A172 (cell line): ENCODE results near the gene PPP2R5C. TPM values are rescaled to one million over a fixed set of nuclear protein-coding genes. Genes with fewer than 3 reads are reported as not detected.
"Not testable (repeated sequence)": the region's sequence is repeated elsewhere in the genome, so short reads cannot be mapped to it uniquely, and the experiment has no call there.

ENCODE experiments used
- DNase-seq: peaks from one replicate; pipeline ENCODE4 v3.0.0-alpha.2; 2015; ENCODE audit warnings: low spot score
- total RNA-seq: library from RNA; depleted of rRNA; stranded (reverse); fragments of >200 nt; shearing (Covaris generic); gene quantifications from 2 replicates; pipeline ENCODE4 v1.2.3, GENCODE V29; 2014

Gene PPP2R5C
- total RNA-seq, 1 experiment from 2014 or later: 106 TPM

DNA sequence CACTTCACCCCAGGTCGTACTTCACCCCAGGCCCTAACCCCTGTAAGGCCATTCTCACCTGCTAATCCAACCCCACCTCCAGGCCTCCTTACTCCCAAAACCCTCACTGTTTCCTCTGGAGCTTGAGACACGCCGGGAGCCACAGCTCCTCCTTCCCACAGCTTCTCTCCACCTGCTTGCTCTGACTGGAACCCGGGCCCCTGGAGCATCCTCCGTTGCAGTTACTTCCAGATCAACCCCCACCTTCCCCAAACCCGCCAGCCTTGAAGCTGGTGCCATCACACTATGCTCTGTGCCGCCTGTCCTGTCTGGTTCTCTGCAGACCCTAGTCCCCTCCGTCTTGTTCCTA lies 34.6 kb upstream of the PPP2R5C start:
- DNase-seq: no peak

DNA sequence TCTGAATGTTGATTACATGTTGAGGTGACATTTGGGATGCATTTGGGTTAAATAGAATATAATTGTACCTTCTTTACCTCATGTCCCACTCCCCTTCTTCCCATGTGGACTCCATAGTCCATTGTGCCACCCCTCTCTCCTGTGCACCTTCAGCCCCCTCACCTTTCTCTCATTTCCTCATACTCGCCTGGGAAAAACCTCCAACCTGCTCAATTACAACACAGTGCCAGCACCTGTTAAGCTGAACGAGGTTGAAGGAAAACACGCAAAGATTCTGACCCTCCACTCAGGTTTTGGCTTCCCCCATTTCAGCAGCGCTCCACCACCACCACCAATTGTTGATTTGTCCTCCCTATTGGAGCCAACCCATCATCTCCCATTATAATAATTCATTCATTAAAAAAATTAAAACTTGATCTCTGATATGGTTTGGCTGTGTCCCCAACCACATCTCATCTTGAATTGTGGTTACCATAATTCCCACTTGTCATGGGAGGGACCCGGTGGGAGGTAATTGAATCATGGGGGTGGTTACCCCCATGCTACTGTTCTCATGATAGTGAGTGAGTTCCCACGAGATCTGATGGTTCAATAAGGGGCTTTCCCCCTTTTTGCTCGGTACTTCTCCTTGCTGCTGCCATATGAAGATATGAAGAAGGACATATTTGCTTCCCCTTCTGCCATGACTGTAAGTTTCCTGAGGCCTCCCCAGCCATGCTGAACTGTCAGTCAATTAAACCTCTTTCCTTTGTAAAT lies 33.7 kb upstream of the PPP2R5C start:
- no peak for DNase-seq

DNA sequence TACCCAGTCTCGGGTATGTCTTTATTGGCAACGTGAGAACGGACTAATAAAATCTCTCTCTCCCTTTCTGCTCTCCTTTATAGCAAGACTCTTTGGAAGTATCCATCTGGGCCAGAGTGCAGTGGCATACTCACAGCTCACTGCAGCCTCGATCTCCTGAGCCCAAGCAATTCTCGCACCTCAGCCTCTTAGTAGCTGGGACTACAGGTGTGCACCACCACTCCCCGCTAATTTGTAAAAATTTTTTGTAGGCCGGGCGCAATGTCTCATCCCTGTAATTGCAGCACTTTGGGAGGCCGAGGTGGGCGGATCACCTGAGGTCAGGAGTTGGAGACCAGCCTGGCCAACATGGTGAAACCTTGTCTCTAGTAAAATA lies 33.2 kb upstream of the PPP2R5C start:
- DNase-seq: no peak

DNA sequence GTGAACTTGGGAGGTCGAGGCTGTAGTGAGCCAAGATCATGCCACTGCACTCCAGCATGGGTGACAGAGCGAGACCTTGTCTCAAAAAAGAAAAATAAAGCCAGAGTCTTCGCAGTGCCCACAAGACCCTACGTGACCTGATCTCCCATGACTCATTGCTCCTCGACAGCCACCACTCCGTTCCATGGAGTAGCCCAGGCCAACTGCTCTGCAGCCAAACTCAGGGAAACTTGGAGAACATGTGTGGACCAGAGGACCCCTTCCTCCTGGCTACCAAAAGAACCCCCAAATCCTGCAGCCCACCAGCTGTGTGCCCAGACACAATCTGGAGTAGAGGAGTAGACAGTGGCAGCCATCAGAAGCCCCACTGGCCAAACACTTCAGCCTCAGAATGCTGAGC lies 32.1 kb upstream of the PPP2R5C start:
- no peak for DNase-seq

DNA sequence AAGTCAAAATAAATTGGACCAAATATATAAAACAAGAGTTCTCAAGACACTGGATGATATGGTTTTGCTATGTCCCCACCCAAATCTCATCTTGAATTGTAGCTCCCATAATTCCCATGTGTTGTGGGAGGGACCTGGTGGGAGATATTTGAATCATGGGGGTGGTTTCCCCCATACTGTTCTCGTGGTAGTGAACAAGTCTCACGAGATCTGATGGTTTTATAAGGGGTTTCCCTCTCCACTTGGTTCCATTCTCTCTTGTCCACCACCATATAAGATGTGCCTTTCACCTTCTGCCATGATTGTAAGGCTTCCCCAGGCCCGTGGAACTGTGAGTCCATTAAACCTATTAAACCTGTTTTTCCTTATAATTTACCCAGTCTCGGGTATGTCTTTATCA lies 31.4 kb upstream of the PPP2R5C start:
- DNase-seq: not testable (repeated sequence)

DNA sequence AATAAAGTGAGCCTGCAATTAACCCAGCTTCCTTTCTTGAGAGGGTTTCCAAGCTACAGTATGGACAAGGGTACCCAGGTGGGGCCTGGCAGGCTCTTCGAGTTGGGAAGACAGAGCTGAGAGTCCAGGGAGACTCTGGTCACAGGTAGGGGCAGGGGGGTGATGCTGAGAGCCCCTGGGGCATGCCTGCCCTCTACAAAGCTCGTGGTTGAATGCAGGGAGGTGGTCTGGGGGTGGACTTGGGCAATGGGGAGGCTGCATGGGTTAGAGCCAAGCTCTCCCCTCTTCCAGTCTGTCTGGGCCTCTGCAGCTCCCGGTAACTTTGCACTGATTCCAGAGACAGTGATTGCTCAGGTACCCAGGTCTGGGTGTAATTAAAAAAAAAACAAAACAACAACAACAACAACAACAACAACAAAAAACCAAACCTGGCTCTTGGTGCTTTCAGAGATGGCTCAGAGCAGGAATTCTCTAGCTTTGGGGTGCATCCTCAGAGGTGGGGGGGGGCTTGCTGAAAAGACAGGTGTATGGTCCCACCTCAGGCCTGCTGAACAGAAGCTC lies 30.8 kb upstream of the PPP2R5C start:
- no peak for DNase-seq

DNA sequence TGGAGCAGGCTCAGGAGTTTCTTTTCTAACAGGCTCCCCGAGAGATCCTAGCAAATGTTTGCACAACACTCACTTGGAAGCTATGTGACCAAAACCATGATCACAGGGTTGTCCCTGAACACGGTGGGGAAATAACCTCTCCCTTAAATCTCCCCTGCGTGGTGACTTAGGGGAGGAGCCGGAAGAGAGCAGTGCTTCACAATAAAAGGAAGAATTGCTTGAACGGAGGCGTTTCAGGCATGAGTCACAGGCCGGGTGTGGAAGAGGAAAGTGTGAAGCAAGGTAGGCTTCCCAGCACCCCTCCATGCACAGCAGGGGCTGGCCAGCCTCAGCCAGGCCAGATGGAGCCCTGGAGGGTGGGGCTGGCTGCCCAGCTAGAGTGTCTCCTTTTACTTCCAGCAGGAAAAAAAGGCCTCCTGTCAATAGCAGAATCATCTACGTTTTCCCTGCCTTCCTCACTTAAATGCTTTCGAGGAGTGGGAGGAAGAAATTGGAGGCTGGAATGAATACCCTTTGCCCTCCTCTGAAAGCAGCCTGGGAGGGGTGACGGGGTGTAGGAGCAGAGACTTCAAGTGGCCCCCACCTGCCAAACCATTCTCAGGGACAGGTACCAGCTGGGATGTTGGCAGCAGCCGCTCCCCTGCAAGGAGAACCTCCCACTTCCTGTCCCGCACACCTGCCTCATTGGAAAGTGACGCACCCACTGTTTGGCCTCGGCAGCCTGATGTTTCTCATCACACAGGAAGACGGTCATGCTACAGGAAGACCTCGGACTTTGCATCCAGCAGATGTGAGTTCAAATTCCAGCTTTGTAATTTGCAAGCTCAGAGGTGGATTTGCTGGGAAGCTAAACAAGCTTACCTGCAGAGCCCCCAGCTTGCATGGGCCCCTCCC lies 30.1 kb upstream of the PPP2R5C start:
- DNase-seq: peak; percentile 78

DNA sequence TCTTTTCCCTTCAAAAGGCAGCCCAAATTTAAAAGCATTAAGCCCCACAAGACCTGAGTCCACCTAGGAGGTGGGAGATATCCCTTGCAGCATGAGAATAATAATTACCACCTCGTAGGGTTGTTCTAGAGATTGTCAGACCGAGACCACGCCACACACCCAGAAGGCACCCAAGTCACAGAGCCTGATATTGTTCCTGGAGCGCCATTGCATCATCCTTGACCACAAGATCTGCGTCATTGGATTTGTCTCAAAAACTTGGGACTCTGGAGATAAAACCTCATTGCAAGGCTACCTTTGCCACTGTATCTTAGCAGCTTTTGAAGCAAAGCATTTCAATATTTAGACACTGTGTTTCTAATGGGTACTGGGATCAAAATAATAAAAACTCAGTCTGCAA lies 29.4 kb upstream of the PPP2R5C start:
- no peak for DNase-seq

DNA sequence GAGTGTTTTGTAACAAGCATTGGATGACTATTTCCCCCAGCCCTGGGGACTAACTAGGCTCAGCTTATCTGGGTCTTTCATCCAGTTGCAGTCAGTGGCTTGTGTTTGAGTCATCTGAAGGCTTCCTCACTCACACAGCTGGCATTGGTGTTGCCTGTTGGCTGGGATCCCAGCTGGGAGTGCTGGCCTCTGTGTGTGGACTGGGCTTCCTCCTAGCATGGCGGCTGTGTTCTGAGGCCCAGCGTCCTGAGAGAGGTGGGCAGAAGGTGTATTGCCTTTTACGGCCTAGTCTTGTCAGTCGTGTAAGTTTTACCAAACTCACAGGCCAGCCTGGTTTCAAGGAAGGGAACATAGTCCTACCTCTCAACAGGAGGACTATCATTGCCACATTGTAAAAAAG lies 28.3 kb upstream of the PPP2R5C start:
- peak; percentile 38 for DNase-seq

DNA sequence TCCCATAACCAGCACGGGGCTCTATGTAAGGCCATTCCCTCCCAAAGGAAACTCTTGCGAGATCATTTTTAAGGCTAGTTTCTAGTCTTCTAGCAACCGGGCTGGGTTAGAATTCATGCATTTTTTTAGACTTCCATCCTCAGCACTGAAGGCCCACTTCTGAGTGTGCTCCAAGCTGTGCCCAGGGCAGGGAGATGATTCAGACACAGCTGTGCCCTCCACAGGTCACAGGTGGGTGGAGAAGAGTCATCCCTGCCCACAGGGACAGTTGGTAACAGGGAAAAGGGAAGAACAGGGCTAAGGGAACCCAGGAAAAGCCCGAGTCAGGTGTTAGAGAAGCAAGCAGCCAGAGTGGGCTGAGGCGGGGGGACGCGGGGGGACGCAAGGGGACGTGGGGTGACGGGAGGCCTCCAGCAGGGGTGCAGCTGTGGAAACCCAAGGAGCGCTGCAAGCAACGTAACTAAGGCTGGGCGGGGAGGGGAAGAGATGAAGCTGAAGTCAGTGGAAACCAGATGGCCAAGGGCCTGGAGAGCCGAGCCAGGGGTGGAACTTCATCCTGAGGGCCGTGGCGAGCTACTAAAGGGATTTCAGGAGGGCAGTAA lies 27.2 kb upstream of the PPP2R5C start:
- DNase-seq: no peak

DNA sequence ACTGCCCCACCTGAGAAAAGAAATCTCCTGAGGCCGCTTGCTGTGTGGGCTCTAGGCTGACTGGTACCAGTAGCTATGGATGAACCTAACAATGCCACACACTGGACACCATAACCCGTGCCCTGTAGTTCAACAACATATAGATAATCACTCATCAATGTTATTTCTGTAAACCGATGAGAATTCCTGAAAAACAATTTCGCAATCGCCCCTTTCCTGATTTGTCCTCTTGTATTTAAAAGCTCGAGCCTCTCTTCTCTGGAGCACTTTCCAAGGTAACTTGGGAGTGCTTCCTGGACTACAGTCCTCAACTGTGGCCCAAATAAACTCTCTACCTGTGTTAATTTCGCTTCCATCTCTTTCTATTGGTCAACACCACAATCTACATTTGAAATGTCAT lies 26.1 kb upstream of the PPP2R5C start:
- no peak for DNase-seq

DNA sequence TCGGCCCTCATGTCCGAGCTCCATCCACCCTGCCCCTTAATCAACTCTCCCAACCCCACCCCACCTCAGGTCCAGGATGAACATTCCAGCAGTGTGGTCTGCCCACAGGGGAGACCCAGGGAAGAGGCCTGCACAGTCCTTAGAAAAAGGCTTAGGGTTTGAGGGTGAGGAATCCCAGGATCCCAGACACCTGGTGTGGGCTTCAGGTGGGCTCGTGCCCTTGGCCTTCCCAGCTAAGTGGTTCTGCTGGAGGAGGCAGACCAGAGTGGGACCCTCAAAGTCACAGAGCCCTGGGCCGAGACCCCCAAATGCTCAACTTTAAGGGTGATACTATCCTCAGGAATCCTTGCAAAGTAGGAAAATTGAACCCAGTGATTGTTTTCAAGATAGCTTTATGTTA lies 25.4 kb upstream of the PPP2R5C start:
- DNase-seq: no peak

DNA sequence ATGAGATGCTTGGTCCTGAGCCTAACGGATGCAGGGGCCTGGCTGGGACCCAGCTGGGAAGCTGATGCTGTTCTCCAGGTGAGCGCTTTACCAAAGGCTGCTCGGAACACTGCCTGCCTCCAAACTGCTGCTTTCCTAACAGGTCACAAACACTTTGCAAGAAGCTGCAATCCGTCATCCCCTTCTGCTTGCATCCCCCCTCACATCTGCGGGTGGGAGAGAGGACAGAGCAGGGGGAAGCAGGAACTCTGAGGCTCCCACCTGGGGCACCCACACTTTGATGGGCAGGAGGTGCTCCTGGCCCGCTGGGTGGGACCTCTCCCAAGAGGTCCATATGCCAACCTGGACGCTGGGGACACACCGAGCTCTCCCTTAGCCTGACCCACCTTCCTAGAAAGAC lies 24.9 kb upstream of the PPP2R5C start:
- no peak for DNase-seq

DNA sequence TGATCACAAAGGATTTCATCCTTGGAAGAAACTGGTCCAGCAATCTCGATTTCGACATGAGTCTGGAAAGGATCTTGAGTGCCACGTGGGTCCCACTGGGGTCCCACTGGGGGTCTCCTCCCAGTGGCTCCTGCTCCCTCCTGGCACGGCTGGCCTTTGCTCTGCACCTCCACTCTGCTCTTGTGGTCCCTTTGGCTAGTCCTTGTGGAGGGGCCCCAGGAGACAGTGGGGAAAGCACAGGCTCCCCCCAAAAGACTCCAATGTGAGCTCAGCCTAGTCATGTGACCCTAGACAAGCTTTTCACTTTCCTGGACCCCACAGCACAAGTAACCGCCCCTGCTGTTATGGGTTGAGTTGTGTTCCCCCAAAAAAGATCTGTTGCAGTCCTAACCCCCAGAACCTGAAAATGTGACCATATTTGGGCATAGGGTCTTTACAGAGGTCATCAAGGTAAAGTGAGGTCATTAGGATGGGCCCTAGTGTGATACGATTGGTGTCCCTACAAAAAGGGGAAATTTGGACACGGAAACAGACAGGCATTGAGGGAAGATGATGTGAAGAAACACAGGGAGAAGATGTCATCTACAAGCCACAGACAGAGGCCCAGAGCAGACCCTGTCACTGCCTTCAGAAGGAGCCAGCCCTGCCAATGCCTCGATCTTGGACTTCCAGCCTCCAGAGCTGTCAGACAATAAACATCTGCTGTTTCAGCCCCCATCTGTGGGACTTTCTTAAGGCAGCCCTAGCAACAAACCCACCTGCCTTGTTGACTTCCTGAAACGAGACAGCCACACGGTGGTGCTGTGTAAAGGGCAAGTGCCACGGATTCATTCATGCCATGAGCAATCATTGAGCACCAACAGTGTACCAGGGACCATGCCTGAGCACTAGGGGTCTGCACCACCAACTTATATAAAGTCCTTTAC lies 23.8 kb upstream of the PPP2R5C start:
- no peak for DNase-seq

DNA sequence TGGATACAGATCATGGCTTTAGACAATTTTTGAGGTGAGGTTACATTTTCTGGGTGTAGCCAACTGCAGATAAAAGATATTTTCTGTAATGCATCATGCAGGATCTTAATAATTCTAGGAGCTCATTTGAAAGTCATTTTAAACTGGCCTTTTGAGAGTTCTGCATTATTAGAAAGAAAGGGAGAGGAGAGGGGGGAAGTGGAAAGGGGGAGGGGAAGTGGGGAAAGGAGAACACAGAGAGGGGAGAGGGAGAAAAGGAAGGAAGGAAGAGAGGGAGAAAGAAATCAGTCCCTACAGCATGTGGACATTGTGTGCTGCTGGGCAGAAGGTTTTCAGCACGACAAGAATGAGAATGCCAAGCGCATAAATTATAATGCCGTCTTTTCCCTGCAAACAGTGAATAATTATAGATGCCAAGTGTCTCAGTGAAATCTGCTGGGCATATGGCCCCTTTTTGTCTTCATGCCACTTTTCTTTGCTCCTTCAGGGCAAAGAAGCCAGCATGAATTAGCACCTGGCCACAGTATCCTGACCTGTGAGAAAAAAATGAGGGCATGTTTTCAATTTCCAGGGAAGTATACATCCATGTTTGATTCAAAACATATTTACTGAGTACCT lies 22.7 kb upstream of the PPP2R5C start:
- DNase-seq: no peak

DNA sequence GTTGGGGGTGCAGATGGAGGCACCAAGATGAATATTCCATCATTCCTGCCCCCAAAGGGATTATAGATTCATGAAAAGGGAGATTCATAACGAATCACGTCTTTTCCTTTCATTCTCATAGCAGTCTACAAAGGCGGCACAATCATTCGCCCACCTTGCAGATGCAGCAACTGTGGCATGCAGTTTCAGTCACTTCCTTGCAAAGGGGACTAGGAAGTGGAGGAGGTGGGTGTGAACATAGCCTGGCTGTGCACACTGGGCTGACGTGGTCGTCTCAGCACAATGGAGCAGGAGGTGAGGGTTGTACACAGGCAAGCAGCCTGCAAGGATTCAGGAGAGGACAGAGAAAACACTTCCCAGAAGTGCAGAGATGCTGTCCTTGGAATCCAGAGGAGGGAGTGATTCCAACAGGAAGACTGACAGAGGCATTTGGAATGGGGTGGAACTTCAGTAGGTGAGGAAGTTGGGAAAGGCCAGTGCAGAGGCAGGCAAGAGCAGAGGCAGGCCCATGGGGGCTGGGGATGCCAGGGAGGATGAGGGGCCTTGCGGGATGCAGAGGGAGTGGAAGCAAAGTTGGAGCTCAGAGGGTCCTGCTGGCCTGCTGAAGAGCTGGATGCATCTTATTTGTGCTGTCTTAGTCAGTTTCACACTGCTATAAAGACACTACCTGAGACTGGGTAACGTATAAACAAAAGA lies 21.9 kb upstream of the PPP2R5C start:
- DNase-seq: no peak

DNA sequence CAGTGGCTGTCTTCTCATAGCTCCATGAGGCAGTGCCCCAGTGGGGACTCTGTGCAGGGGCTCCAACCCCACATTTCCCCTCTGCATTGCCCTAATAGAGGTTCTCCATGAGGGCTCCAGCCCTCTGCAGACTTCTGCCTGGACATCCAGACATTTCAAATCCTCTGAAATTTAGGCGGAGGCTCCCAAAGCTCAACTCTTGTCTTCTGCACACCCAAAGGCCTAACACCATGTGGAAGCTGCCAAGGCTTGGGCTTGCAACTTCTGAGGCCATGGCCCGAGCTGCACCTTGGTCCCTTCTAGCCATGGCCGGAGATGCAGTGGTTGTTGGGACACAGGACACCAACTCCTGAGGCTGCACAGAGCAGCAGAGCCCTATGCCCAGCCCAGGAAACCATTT lies 20.5 kb upstream of the PPP2R5C start:
- no peak for DNase-seq

DNA sequence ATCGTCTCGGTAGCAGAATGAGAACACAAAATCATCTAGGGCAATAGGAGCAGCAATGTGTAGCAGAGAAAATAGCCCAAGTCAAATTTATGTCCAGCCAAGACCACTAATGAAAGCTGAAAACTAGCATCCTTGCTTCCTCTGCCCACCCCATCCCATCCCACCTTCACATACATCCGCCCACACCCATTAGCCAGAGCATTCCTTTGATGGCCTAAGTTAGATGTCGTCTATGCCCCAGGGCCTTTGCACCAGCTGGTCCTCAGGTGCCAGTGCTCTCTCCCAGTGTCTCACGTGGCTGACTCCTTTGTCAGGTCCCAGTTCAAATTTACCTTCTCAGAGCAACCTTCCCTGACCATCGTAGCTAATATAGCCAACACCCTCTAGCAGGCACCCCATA lies 17.8 kb upstream of the PPP2R5C start:
- DNase-seq: no peak

DNA sequence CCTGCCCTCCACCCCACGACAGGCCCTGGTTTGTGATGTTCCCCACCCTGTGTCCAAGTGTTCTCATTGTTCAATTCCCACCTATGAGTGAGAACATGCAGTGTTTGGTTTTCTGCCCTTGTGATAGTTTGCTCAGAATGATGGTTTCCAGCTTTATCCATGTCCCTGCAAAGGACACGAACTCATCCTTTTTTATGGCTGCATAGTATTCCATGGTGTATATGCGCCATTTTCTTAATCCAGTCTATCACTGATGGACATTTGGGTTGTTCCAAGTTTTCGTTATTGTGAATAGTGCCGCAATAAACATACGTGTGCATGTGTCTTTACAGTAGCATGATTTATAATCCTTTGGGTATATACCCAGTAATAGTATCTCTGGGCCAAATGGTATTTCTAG lies 17.1 kb upstream of the PPP2R5C start:
- DNase-seq: not testable (repeated sequence)

DNA sequence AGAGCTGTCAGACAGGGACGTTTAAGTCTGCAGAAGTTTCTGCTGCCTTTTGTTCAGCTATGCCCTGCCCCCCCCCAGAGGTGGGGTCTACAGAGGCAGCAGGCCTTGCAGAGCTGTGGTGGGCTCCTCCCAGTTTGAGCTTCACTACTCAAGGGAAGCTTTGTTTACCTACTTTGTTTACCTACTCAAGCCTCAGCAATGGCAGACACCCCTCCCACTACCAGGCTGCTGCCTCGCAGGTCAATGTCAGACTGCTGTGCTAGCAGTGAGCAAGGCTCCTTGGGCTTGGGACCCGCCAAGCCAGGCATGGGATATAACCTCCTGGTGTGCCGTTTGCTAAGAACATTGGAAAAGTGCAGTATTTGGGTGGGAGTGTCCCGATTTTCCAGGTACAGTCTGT lies 11.8 kb upstream of the PPP2R5C start:
- DNase-seq: not testable (repeated sequence)
